Mucosa of stomach (tissue), 1 donor: ENCODE results near the gene CEP162.

ENCODE experiments used
- H3K27me3 ChIP-seq: one replicate; pipeline ENCODE4 v1.7.0; 2013; ENCODE audit warnings: mild to moderate bottlenecking, low read length; ENCODE audit not compliant: control insufficient read depth, insufficient read depth
- H3K36me3 ChIP-seq: one replicate; pipeline ENCODE4 v1.7.0; 2013; ENCODE audit warnings: low read length; ENCODE audit not compliant: control insufficient read depth, insufficient read depth
- H3K4me1 ChIP-seq: one replicate; pipeline ENCODE4 v1.7.0; 2013; ENCODE audit warnings: mild to moderate bottlenecking, low read length; ENCODE audit not compliant: control insufficient read depth, insufficient read depth
- H3K4me3 ChIP-seq: one replicate; pipeline ENCODE4 v1.7.0; 2013; ENCODE audit warnings: low read length
- H3K9ac ChIP-seq: one replicate; pipeline ENCODE4 v1.7.0; 2013; ENCODE audit warnings: mild to moderate bottlenecking, low read length, moderate library complexity
- H3K9me3 ChIP-seq: one replicate; pipeline ENCODE4 v1.7.0; 2013; ENCODE audit warnings: mild to moderate bottlenecking, low read length, moderate library complexity; ENCODE audit not compliant: control insufficient read depth
- donor health status: Pancreatic carcinoma.

The CEP162 gene, protein sequence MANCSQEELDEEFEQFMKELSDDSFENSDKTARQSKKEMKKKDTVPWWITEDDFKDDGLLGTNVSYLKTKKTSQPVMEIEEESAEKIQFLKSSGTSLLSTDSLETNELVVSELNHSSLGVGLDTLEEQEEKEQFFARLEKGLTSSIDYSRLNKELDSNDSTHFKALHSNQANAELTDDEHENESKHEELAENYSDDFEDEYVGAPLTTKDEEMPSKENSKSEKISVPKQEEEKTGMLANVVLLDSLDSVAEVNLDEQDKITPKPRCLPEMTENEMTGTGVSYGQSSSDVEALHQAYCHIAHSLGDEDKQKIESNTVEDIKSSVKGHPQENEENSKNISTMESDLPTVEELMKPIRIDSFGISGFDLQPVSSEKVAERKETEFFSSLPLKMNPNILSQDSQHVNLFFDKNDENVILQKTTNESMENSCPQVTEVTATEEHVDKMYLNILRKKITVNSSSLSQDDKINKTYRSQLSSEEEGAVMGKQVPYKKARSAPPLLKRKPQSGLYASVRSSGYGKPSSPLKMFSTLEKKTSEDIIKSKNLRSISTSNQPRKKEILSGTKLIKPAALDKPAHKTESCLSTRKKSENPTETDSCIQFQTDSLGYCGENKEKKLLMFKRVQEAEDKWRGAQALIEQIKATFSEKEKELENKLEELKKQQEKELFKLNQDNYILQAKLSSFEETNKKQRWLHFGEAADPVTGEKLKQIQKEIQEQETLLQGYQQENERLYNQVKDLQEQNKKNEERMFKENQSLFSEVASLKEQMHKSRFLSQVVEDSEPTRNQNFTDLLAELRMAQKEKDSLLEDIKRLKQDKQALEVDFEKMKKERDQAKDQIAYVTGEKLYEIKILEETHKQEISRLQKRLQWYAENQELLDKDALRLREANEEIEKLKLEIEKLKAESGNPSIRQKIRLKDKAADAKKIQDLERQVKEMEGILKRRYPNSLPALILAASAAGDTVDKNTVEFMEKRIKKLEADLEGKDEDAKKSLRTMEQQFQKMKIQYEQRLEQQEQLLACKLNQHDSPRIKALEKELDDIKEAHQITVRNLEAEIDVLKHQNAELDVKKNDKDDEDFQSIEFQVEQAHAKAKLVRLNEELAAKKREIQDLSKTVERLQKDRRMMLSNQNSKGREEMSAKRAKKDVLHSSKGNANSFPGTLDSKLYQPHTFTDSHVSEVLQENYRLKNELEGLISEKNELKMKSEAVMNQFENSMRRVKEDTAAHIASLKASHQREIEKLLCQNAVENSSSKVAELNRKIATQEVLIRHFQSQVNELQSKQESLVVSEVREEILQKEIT (N-terminal part only)

GRCh38 chr6:84227434-84228197, at the start of gene CEP162:
CEP162 (minus strand) TSS chr6:84227643; CDS start chr6:84226393, 1,250 bp downstream.
- Histone ChIP-seq H3K4me3 (peak within 1 kb of the TSS; percentile 81), H3K9ac (peak within 1 kb of the TSS; percentile 71), H3K27me3 (no peaks in the 10 kb centered on the region)

GRCh38 chr6:84274856-84275255, 47.4 kb upstream of the CEP162 start:
- Histone ChIP-seq H3K9me3 (no peaks in the 10 kb centered on the region), H3K9ac (no peak overlapping the region), H3K4me1 (no peaks in the 10 kb centered on the region), H3K27me3 (no peaks in the 10 kb centered on the region), H3K4me3 (no peak overlapping the region), H3K36me3 (no peaks in the 10 kb centered on the region)

More at GRCh38 chr6:84227434-84228197, at the start of gene CEP162:
- Histone ChIP-seq H3K9me3 (no peaks in the 10 kb centered on the region), H3K4me1 (no peaks in the 10 kb centered on the region), H3K36me3 (no peaks in the 10 kb centered on the region)

DNA sequence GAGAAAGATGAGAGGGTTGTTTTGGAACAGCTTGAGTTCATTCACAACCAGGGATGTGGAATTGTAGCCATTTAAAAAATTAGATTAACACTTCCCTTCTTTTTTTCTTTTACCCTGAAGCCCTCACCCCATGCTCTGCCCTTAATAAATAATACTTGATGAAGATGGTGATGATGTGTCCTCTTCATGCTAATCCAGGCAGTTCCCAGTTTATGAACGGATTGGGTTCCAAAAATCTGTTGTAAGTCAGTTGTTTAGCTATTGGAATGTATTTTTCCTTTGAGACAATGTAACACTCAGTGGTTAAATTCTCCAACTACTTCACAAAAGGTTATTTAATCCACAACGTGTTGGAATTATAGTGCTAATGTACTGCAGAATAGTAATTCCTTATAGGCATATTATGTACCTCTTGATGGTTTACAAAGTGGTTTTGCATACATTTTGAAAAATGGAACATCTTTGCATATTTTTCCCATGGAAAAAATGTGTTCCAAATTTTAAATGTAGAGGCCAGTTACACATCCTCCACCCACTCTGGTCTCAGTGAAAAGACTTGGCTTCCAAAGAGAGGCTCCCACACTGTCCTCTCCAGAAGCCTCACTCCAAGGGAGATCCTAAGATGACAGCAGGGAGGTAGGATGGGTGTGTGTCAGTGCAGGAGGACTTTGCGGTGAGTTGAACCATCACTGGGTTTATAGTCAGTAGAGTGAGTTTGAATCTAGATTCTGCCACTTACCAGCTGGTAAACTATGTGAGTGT, 45.8 kb upstream of the CEP162 start:
- no peaks in the 10 kb centered on the region for H3K36me3 ChIP-seq
- H3K4me3 ChIP-seq = no peak overlapping the region
- H3K9ac ChIP-seq = no peak overlapping the region
- no peaks in the 10 kb centered on the region for H3K27me3 ChIP-seq
- no peaks in the 10 kb centered on the region for H3K9me3 ChIP-seq
- no peaks in the 10 kb centered on the region for H3K4me1 ChIP-seq

GRCh38 chr6:84272298-84272697, 44.9 kb upstream of the CEP162 start:
- Histone ChIP-seq H3K27me3 (no peaks in the 10 kb centered on the region), H3K9me3 (no peaks in the 10 kb centered on the region), H3K9ac (no peak overlapping the region), H3K4me1 (no peaks in the 10 kb centered on the region), H3K4me3 (no peak overlapping the region), H3K36me3 (no peaks in the 10 kb centered on the region)

- Histone ChIP-seq H3K4me1 (no peaks in the 10 kb centered on the region), H3K9me3 (no peaks in the 10 kb centered on the region), H3K27me3 (no peaks in the 10 kb centered on the region), H3K9ac (no peak overlapping the region), H3K4me3 (no peak overlapping the region), H3K36me3 (no peaks in the 10 kb centered on the region)
Measured at GRCh38 chr6:84271061-84271716, 43.7 kb upstream of the CEP162 start.

DNA sequence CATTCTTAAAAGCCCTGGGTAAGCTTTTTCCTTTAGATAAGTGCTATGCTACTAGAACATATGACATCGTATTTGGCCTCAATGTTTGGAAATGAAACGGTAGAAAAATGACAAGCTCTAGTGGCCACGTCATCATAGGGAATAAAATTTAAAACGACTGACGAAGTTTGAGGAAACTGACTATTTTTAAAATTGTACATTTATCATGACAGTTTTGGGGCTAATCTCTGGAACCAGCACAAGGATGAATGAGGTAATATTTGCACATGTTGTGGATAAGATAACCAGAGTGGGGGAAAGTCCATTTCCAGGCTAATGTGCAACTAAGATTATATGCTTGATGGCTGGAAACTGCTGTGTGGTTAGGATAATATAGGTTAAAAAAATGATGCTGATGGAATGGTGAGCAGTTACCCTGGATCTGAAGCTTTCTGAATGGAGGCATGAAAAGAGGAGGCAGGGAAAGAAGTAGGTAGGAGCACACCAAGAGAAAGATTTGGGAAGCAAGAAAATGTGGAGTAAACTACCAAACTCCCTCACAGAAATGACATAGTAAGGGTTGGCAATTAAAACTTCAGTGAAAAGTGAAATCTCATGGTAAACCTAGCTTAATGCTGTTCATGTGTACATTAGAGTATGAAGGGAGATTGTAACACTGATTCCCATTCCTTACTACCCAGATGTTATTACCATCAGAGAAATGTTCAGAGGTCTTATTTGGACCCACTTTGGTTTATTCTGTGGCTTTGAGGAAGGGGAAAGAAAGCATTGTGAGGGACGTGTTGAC, 42.7 kb upstream of the CEP162 start:
- no peaks in the 10 kb centered on the region for H3K9me3 ChIP-seq
- no peak overlapping the region for H3K9ac ChIP-seq
- H3K4me1 ChIP-seq = no peaks in the 10 kb centered on the region
- no peaks in the 10 kb centered on the region for H3K27me3 ChIP-seq
- no peak overlapping the region for H3K4me3 ChIP-seq
- no peaks in the 10 kb centered on the region for H3K36me3 ChIP-seq

DNA sequence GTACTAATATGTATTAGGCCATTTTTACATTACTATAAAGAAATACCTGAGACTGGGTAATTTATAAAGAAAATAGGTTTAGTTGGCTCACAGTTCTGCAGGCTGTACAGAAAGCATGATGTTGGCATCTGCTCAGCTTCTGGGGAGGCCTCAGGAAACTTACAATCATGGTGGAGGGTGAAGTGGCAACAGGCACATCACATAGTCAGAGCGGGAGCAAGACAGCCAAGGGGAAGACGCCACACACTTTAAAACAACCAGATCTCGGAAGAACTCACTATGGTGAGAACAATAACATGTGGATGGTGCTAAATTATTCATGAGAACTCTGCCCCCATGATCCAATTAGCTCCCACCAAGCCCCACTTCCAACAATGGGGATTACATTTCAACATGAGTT, 41.3 kb upstream of the CEP162 start:
- no peak overlapping the region for H3K4me3 ChIP-seq
- H3K4me1 ChIP-seq = no peaks in the 10 kb centered on the region
- H3K9me3 ChIP-seq = no peaks in the 10 kb centered on the region
- H3K27me3 ChIP-seq = no peaks in the 10 kb centered on the region
- no peaks in the 10 kb centered on the region for H3K36me3 ChIP-seq
- no peak overlapping the region for H3K9ac ChIP-seq

GRCh38 chr6:84263557-84263956, 36.1 kb upstream of the CEP162 start:
- Histone ChIP-seq H3K4me3 (no peak overlapping the region), H3K9ac (no peak overlapping the region), H3K9me3 (no peaks in the 10 kb centered on the region), H3K4me1 (no peaks in the 10 kb centered on the region), H3K27me3 (no peaks in the 10 kb centered on the region), H3K36me3 (no peaks in the 10 kb centered on the region)

GRCh38 chr6:84260926-84261325, 33.5 kb upstream of the CEP162 start:
- no peaks in the 10 kb centered on the region for H3K9me3 ChIP-seq
- no peak overlapping the region for H3K4me3 ChIP-seq
- no peaks in the 10 kb centered on the region for H3K27me3 ChIP-seq
- H3K36me3 ChIP-seq = no peaks in the 10 kb centered on the region
- H3K9ac ChIP-seq = no peak overlapping the region
- H3K4me1 ChIP-seq = no peaks in the 10 kb centered on the region

- Histone ChIP-seq H3K4me1 (no peaks in the 10 kb centered on the region), H3K9me3 (no peaks in the 10 kb centered on the region), H3K4me3 (no peak overlapping the region), H3K9ac (no peak overlapping the region), H3K36me3 (no peaks in the 10 kb centered on the region), H3K27me3 (no peaks in the 10 kb centered on the region)
Measured at GRCh38 chr6:84260196-84260595, 32.8 kb upstream of the CEP162 start.
